NCI-H2107 treated with DMSO at 0.1 percent for 48 hours (cell line): ENCODE data around the gene PROSER3.

ENCODE experiments used
- DNase-seq: peaks from one replicate; lab custom pipeline; 2025; ENCODE audit not compliant: unreplicated experiment; lab: John Stamatoyannopoulos, UW

PROSER3 gene

GRCh38 chr19:35738021-35738886, 19.7 kb upstream of the PROSER3 start:
- no peak for DNase-seq

GRCh38 chr19:35738887-35739229, 19.1 kb upstream of the PROSER3 start:
- DNase-seq, result no peak

DNA sequence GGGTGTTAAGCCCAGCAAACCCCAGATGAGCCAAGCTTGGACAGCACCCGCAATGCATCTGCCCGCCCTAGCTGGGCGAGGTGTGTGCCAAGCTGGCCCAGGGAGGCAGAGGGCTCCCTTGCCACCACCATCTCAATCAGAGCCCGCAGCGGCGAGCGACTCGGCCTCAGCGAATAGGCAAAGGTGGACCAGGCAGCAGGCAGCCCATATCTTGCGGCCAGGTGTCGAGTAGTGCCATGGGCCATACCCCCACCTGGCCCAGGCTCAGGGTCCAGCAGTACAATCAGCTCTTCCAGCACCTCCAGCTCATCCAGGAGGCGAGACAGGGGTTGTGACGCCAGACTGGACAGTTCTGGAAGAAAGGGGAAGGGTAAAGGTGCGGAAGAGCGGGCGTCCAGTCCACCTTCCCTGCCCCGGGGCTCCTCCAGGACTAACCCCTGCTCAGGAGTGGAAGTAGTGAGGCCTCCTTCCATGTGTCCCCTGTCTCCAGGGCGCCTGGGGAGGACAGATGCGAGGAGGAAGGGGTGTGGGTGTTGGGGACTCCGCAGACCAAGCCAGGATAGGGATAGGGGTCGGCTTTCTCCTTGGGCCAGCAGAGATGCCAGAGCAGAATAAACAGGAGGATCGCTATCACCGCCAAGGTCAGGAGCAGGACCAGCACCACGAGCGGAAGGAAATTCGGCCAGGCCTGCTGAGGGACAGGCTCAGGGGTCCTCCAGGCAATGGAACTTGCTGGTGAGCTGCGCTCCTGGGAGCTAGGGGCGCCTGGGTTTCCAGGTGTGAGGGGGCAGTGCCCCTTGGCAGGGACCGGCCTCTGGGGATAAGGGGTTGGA, 18.5 kb upstream of the PROSER3 start:
- DNase-seq, result no peak

- no peak for DNase-seq
Observed at GRCh38 chr19:35740108-35740422, 17.9 kb upstream of the PROSER3 start.

GRCh38 chr19:35740423-35741202, 17.4 kb upstream of the PROSER3 start:
- peak; percentile 95 for DNase-seq

- DNase-seq, result no peak
Observed at GRCh38 chr19:35741203-35741515, 16.8 kb upstream of the PROSER3 start.

- no peak for DNase-seq
Observed at GRCh38 chr19:35742121-35742724, 15.8 kb upstream of the PROSER3 start, which contains the start of gene IGFLR1. Gene IGFLR1, minus strand, starts transcription at chr19:35742452. Its CDS starts 1,272 bp downstream, at chr19:35741180.

- no peak for DNase-seq
Observed at GRCh38 chr19:35743640-35744429, 14.1 kb upstream of the PROSER3 start.

GRCh38 chr19:35744430-35745327, 13.3 kb upstream of the PROSER3 start:
- DNase-seq, result peak; percentile 93

DNA sequence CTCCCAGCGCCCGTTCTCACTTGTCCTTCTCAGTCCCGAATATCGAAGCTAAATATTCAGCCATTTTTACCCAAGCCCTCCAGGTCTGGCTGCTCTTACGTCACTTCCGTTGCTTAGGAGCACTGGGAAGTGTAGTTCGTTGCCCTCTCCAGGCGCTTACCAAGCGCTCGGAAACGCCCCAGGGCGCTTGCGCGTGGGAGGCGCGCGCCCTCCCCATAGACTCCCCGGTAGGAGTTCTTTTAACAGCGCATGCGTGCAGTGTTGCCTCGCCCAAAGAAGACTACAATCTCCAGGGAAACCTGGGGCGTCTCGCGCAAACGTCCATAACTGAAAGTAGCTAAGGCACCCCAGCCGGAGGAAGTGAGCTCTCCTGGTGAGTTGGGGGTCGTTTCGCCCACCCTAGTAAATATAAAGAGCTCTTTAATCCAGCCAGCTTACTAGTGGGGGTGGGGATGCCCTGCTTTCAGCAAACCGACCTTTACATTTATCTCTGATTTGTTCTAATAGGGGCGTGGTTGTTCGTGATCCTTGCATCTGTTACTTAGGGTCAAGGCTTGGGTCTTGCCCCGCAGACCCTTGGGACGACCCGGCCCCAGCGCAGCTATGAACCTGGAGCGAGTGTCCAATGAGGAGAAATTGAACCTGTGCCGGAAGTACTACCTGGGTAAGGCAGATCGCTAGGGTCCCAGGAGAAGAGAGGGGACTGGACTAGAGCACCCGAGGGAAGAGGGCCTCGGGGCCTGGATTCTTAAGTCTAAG, 12.5 kb upstream of the PROSER3 start, which contains the start of the genes PSENEN and U2AF1L4:
Gene PSENEN (plus strand): TSS at position 324 of the 759 bp plus-strand sequence. CDS start 280 bp downstream, at position 604.
Gene U2AF1L4 (minus strand): TSS at position 91 of the 759 bp plus-strand sequence. CDS start 27 bp downstream, at position 64.
- DNase-seq, result peak; percentile 97

DNA sequence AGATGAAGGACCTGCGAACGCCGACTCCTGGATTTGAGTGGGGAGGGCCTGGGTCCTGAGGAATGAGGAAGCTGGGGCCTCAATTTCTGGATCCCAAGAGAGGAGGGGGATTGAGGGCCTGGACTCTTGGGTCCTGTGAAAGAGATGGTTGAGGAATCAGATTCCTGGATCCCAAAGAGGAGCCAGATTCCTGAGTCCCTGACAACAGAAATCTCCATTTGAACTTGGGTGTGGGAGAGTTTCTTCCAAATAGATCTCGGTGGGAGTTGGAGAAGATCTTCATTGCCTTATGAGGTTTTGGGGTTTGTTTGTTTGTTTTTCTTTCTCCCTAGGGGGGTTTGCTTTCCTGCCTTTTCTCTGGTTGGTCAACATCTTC, 11.9 kb upstream of the PROSER3 start:
- DNase-seq, result no peak

GRCh38 chr19:35746531-35746930, 11.4 kb upstream of the PROSER3 start:
- DNase-seq, result no peak

DNA sequence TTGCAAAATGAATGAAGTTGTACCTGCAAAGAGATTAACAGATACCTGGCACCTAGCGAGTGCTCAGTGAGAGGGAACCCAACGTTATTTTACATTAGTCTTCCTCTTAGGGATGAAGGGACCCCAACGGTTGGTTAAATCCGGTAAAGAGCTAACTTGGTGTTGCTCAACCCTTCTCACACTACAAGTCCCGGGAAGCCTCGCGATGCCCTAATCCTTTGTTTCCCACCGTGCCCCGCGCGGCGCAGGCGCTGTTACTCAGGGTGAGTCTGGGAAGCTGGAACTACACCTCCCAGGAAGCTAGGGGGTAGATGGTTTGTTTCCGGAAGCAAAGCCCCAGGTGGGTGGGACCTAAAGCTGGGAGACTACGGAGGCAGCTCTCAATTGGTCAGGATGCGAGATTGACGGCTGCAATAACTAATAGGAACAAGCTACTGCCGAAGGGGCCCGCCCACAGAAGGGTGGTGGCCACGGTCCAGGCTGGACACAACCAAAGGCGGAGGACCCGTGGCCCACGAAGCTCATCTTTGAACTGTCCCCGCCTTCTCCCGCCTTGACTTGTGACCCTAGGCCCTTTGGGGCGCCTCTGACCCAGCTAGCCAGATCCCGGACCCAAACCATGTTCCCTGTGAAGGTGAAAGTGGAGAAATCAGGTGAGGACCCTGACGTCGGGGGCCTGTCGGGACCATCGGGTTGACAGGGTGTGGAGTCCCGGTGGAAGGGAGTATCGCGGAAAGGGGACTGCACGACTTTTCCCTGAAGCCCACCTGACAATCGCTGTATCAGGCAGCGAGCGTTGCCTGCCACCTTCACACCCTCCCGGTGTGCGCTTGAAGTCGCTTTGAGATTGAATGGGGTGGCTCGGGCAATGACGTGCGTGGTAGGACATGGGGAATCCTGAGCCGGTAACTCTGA, 9.6 kb upstream of the PROSER3 start, which contains the start of gene LIN37:
Gene LIN37 (plus strand): TSS at position 471 of the 915 bp plus-strand sequence. CDS start 149 bp downstream, at position 620.
- peak; percentile 98 for DNase-seq

DNA sequence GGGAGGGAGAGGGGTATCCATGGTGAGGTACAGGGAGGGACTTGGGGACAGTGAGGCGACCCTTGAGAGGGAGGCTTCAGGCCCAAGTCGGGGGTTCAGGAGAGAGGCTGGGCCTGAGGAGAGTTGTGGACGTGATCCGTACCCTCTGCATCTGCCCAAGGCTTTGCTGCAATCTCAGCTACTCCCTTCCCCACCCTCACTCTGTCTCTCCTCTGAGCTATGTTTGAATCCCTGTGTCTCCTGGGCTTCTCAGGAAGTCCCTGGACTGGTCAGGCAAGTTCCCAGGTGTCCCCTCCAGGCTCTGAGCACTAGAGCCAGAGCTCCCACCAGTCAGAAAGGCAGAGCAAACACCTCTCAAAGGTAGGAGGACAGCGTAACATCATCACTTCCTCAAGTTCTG, 7.8 kb upstream of the PROSER3 start:
- DNase-seq, result no peak

- DNase-seq, result no peak
Observed at GRCh38 chr19:35751839-35752745, 5.9 kb upstream of the PROSER3 start.

- DNase-seq, result no peak
Observed at GRCh38 chr19:35752746-35753350, 5.1 kb upstream of the PROSER3 start.
